Right atrium auricular region (tissue), 2 donors: ENCODE measurements around the gene RAB31. TPM values are rescaled to one million over a fixed set of nuclear protein-coding genes. Genes with fewer than 3 reads are reported as not detected.
A peak's percentile ranks its signal among the peaks of the same experiment; 100 is the strongest.

Source experiments
- DNase-seq: peaks from one replicate; pipeline ENCODE4 v3.0.0-alpha.2; 2019; ENCODE audit warnings: low spot score
- H3K27ac ChIP-seq, 2 donors: fragments of 200-600 bp; sonication (generic); 1 replicate in 1 of 2; 2 replicates in 1 of 2; pipeline ENCODE4 v1.5.1; 2016 to 2019
- H3K27me3 ChIP-seq, 2 donors: fragments of 200-600 bp; sonication (generic); one replicate each; pipeline versions ENCODE4 v1.5.1 to v1.6.0; 2017 to 2019
- H3K36me3 ChIP-seq: fragments of 200-600 bp; sonication (generic); one replicate; pipeline ENCODE4 v1.5.1; 2016
- H3K4me1 ChIP-seq, 2 donors: fragments of 200-600 bp; sonication (generic); one replicate each; pipeline versions ENCODE4 v1.5.1 to v1.6.0; 2017 to 2019
- H3K4me3 ChIP-seq, 2 donors: fragments of 200-600 bp; sonication (generic); 1 replicate in 1 of 2; 2 replicates in 1 of 2; pipeline ENCODE4 v1.5.1; 2017 to 2019; ENCODE audit warnings: mild to moderate bottlenecking in 1 of 2, moderate library complexity in 1 of 2
- H3K9me3 ChIP-seq, 2 donors: fragments of 200-600 bp; sonication (generic); one replicate each; pipeline ENCODE4 v1.5.1; 2019
- total RNA-seq, 2 donors: library from RNA; depleted of rRNA; stranded (reverse); fragments of >200 nt; gene quantifications; one replicate each; pipeline ENCODE4 v1.1.0, GENCODE V29; 2016
- TF ChIP-seq, protein P1 (sequence below), 2 donors: fragments of 200-600 bp; sonication (generic); IDR thresholded peaks; one replicate each; pipeline ENCODE4 v1.5.1; 2019; ENCODE audit warnings: antibody characterized with exemption in 2 of 2

RAB31 gene
- total RNA-seq, 2 donors from 2014 or later, result 9.9 to 29.2 TPM

DNA sequence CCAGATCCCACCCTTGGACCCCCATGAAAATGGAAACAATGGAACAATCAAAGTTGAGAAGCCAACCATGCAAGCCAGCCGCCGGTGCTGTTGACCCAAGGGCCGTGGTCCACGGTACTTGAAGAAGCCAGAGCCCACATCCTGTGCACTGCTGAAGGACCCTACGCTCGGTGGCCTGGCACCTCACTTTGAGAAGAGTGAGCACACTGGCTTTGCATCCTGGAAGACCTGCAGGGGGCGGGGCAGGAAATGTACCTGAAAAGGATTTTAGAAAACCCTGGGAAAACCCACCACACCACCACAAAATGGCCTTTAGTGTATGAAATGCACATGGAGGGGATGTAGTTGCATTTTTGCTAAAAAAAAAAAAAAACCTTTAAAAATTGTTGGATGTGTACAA lies 151.1 kb downstream of the RAB31 start:
- Histone ChIP-seq H3K27ac (peak overlapping the region; percentile 39 to 78), H3K4me1 (peaks cover 0 to 18% of the 10 kb centered on the region in 2 donors), H3K27me3 (no peaks in the 10 kb centered on the region), H3K9me3 (no peaks in the 10 kb centered on the region), H3K36me3 (no peaks in the 10 kb centered on the region), H3K4me3 (no peak overlapping the region)
- peak; percentile 48 for DNase-seq
- TF ChIP-seq, protein P1, sequence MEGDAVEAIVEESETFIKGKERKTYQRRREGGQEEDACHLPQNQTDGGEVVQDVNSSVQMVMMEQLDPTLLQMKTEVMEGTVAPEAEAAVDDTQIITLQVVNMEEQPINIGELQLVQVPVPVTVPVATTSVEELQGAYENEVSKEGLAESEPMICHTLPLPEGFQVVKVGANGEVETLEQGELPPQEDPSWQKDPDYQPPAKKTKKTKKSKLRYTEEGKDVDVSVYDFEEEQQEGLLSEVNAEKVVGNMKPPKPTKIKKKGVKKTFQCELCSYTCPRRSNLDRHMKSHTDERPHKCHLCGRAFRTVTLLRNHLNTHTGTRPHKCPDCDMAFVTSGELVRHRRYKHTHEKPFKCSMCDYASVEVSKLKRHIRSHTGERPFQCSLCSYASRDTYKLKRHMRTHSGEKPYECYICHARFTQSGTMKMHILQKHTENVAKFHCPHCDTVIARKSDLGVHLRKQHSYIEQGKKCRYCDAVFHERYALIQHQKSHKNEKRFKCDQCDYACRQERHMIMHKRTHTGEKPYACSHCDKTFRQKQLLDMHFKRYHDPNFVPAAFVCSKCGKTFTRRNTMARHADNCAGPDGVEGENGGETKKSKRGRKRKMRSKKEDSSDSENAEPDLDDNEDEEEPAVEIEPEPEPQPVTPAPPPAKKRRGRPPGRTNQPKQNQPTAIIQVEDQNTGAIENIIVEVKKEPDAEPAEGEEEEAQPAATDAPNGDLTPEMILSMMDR (IDR thresholded peaks at IDR 0.05), result no peak

DNA sequence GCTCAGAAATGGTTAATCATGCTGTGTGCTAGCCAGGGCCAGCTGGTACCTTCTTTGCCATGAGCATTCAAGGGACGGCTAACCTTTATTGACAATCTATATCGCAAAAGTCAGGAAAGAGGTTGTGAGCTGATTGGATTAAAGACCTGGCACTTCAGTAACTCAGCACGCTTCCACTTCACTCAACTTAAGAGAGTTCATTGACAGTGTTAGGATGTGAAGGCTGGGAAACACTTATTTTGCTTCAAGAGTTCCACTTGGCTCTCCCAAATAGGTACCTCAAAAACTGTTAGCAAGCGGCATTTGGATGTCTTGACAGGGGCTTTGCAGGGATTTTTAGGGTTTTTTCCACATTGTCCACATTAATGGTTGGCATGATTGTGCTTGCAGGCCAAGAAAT lies 152.6 kb downstream of the RAB31 start:
- H3K9me3 ChIP-seq, result peaks cover 0 to 5% of the 10 kb centered on the region in 2 donors
- no peak overlapping the region for H3K4me3 ChIP-seq
- H3K27ac ChIP-seq, result no peak overlapping the region
- peaks cover 0 to 18% of the 10 kb centered on the region in 2 donors for H3K4me1 ChIP-seq
- no peaks in the 10 kb centered on the region for H3K36me3 ChIP-seq
- peak; percentile 21 for DNase-seq
- H3K27me3 ChIP-seq, result no peaks in the 10 kb centered on the region
- TF ChIP-seq, protein P1 (IDR thresholded peaks at IDR 0.05), result no peak

DNA sequence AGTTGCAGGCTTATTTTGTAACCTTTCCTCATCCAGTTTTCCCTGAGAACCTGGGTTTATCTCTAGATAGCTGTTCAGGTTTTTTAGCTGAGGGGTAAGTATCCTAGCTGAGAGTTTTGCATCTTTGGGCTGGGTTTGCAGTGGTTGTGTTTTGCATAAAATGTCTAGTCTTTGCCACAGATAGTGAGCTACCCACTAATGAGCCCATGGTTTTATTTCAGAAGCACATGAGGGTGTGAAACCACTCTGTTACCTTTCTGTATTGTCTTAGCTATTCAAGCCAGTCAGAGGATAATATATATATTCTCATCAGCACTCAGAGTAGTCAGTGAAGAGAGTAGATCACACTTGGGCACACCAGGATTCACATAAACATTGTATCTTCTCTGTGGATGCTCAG lies 153.1 kb downstream of the RAB31 start:
- TF ChIP-seq, protein P1 (IDR thresholded peaks at IDR 0.05), result no peak
- Histone ChIP-seq H3K27me3 (no peaks in the 10 kb centered on the region), H3K9me3 (peaks cover 0 to 9% of the 10 kb centered on the region in 2 donors), H3K36me3 (no peaks in the 10 kb centered on the region), H3K27ac (no peak overlapping the region), H3K4me1 (peaks cover 0 to 16% of the 10 kb centered on the region in 2 donors), H3K4me3 (no peak overlapping the region)
- DNase-seq, result no peak

DNA sequence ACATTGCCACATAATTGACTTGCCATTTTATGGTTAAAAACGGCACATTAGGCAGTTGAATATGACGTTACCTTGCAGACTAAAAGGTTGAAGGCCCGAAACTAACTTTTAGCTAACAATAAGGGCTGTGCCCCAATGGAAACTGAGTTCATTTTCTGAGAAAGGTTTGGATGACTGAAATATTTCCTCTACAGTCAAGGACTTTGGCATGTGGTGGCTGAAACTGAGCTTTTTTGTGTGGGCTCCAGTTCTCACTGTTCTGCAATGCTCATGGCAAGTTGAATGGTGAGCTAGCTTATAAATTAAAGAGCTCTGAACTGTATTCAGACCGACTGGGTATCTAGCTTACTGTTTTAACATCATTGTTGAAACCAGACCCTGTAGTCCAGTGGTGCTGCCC lies 153.8 kb downstream of the RAB31 start:
- peak; percentile 52 for DNase-seq
- Histone ChIP-seq H3K4me3 (no peak overlapping the region), H3K36me3 (no peaks in the 10 kb centered on the region), H3K9me3 (peaks cover 0 to 10% of the 10 kb centered on the region in 2 donors), H3K4me1 (peaks cover 0 to 12% of the 10 kb centered on the region in 2 donors), H3K27me3 (no peaks in the 10 kb centered on the region), H3K27ac (no peak overlapping the region)
- TF ChIP-seq, protein P1 (IDR thresholded peaks at IDR 0.05), result no peak

DNA sequence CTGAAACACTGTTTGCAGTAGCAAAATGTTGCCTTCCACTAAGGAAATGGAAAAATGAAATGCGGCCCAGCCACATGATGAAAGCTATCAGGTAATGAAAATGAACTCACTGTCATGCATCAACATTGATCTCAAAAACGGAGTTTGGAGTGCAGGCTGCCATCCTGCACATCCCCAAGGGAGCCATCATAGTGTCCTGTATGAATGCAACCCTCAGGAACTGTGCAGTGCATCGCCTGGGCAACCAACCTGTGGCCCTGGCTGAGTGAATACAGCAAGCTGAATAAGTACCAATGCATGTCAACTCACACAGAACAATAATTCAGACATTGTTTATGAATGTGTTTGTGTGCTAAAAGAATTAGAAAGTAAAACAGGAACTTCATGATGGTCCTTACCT lies 154.6 kb downstream of the RAB31 start:
- Histone ChIP-seq H3K36me3 (no peaks in the 10 kb centered on the region), H3K27me3 (no peaks in the 10 kb centered on the region), H3K4me3 (no peak overlapping the region), H3K27ac (no peak overlapping the region), H3K9me3 (peaks cover 0 to 10% of the 10 kb centered on the region in 2 donors), H3K4me1 (peaks cover 0 to 12% of the 10 kb centered on the region in 2 donors)
- TF ChIP-seq, protein P1 (IDR thresholded peaks at IDR 0.05), result no peak
- no peak for DNase-seq

DNA sequence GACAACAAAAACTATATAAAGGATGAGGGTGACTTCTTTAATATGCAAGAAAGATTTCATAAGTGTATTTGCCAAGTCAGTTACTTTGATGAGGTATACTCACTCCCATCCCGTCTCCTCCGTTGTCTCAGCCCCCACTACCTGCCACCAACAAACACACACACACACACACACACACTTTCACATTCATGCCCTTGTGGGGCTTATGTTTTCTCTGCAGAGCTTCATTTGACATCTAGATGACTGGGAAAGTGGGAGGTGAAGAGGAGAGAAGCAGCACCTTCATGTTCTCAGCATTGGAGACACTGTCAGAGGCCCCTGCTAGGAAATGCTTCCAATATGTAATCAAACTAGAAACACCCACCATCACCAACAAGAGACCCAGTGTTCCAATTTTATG lies 155.2 kb downstream of the RAB31 start:
- H3K4me1 ChIP-seq, result peaks cover 0 to 8% of the 10 kb centered on the region in 2 donors
- no peaks in the 10 kb centered on the region for H3K36me3 ChIP-seq
- no peaks in the 10 kb centered on the region for H3K27me3 ChIP-seq
- peaks cover 0 to 10% of the 10 kb centered on the region in 2 donors for H3K9me3 ChIP-seq
- peak; percentile 21 for DNase-seq
- no peak overlapping the region for H3K27ac ChIP-seq
- H3K4me3 ChIP-seq, result no peak overlapping the region
- TF ChIP-seq, protein P1 (IDR thresholded peaks at IDR 0.05), result no peak
